A673 (cell line): Measurements from ENCODE around the gene MYO18B.

Source experiments
- EZH2 ChIP-seq: fragments of 200-600 bp; sonication (generic); IDR thresholded peaks from 2 replicates; pipeline ENCODE4 v1.6.1; 2017; ENCODE audit warnings: borderline replicate concordance, low read depth, mild to moderate bottlenecking, mixed read lengths, antibody characterized with exemption, low read length; ENCODE audit not compliant: poor library complexity, severe bottlenecking
- TF ChIP-seq, protein P1 (sequence below): fragments of 300-800, 200-600 bp; sonication (generic); conservative IDR thresholded peaks from 2 replicates; pipeline ENCODE4 v1.5.1; 2017; ENCODE audit warnings: low read depth, mild to moderate bottlenecking, antibody characterized with exemption, low read length, moderate library complexity, mixed read lengths

DNA sequence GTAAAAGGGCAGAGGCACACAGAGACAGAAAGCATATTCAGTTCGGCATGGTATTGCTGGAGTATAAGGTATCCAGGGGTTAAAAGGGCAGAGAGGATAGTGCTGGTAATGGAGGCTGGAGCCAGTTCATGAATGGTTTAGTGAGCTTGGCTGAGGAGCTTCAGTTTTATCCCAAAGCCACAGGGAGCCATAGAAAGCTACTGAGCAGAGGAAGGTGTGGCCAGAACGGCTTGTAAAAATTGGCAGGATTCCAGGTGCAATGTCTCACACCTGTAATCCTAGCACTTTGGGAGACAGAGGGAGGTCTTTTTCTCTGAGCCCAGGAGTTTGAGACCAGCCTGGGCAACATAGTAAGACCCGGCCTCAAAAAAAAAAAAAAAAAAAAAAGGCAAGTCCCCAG, 186.1 kb downstream of the MYO18B start:
- TF ChIP-seq, protein P1, sequence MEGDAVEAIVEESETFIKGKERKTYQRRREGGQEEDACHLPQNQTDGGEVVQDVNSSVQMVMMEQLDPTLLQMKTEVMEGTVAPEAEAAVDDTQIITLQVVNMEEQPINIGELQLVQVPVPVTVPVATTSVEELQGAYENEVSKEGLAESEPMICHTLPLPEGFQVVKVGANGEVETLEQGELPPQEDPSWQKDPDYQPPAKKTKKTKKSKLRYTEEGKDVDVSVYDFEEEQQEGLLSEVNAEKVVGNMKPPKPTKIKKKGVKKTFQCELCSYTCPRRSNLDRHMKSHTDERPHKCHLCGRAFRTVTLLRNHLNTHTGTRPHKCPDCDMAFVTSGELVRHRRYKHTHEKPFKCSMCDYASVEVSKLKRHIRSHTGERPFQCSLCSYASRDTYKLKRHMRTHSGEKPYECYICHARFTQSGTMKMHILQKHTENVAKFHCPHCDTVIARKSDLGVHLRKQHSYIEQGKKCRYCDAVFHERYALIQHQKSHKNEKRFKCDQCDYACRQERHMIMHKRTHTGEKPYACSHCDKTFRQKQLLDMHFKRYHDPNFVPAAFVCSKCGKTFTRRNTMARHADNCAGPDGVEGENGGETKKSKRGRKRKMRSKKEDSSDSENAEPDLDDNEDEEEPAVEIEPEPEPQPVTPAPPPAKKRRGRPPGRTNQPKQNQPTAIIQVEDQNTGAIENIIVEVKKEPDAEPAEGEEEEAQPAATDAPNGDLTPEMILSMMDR = no peak
- no peak for TF ChIP-seq EZH2
